GM12878 (cell line): ENCODE results near the gene PABPN1. TPM values are rescaled to one million over a fixed set of nuclear protein-coding genes. Genes with fewer than 3 reads are reported as not detected.

Source experiments
- BACH1 ChIP-seq: fragments of 450-650 bp; IDR thresholded peaks from 2 replicates; pipeline ENCODE4 v1.6.1; 2017; ENCODE audit warnings: mild to moderate bottlenecking, borderline replicate concordance
- BCL3 ChIP-seq: IDR thresholded peaks from 2 replicates; pipeline ENCODE4 v1.6.1; 2011; ENCODE audit warnings: borderline replicate concordance, low read depth, mild to moderate bottlenecking, moderate library complexity, low read length; ENCODE audit not compliant: insufficient read depth, poor library complexity, severe bottlenecking
- BMI1 ChIP-seq: fragments of 450-650 bp; IDR thresholded peaks from 2 replicates; pipeline ENCODE4 v1.6.1; 2016; ENCODE audit warnings: mild to moderate bottlenecking, moderate library complexity, borderline replicate concordance
- CREB1 ChIP-seq: IDR thresholded peaks from 2 replicates; pipeline ENCODE4 v1.6.1; 2012; ENCODE audit warnings: low read depth, mild to moderate bottlenecking, inconsistent platforms
- E2F4 ChIP-seq: IDR thresholded peaks from 2 replicates; pipeline ENCODE4 v1.6.1; 2012; ENCODE audit warnings: low read depth, low read length, improper control_type of control experiment
- EED ChIP-seq: sonication (generic); IDR thresholded peaks from 2 replicates; pipeline ENCODE4 v1.6.1; 2016; ENCODE audit warnings: antibody characterized with exemption, low read depth
- HDAC2 ChIP-seq: fragments of 200-600 bp; sonication (generic); IDR thresholded peaks from 2 replicates; pipeline ENCODE4 v1.6.1; 2017
- HDGF ChIP-seq: fragments of 450-650 bp; IDR thresholded peaks from 2 replicates; pipeline ENCODE4 v1.6.1; 2016; ENCODE audit warnings: antibody characterized with exemption
- IKZF2 ChIP-seq, 2 experiments: fragments of 450-650 bp; IDR thresholded peaks; 2 replicates each; pipeline ENCODE4 v1.6.1; 2017; ENCODE audit warnings: mild to moderate bottlenecking in 2 of 2, moderate library complexity in 2 of 2
- JUND ChIP-seq: IDR thresholded peaks from 2 replicates; pipeline ENCODE4 v1.6.1; 2012; ENCODE audit warnings: low read depth, mild to moderate bottlenecking, low read length, improper control_type of control experiment, moderate library complexity
- MAX ChIP-seq: IDR thresholded peaks from 2 replicates; pipeline ENCODE4 v1.6.1; 2012; ENCODE audit warnings: low read depth, low read length, improper control_type of control experiment
- NBN ChIP-seq: fragments of 450-650 bp; IDR thresholded peaks from 2 replicates; pipeline ENCODE4 v1.6.1; 2016
- NFIC ChIP-seq: IDR thresholded peaks from 2 replicates; pipeline ENCODE4 v1.6.1; 2012; ENCODE audit warnings: low read depth, mild to moderate bottlenecking, inconsistent platforms, low read length, moderate library complexity
- NFXL1 ChIP-seq: fragments of 450-650 bp; IDR thresholded peaks from 2 replicates; pipeline ENCODE4 v1.6.1; 2017; ENCODE audit warnings: antibody characterized with exemption, mild to moderate bottlenecking, borderline replicate concordance
- NRF1 ChIP-seq: conservative IDR thresholded peaks from 2 replicates; pipeline ENCODE4 v1.6.1; 2011; ENCODE audit warnings: mild to moderate bottlenecking, low read depth, low read length, improper control_type of control experiment
- PAX5 ChIP-seq: IDR thresholded peaks from 2 replicates; pipeline ENCODE4 v1.6.1; 2011; ENCODE audit warnings: low read depth, low read length, borderline replicate concordance
- PBX3 ChIP-seq: IDR thresholded peaks from 2 replicates; pipeline ENCODE4 v1.6.1; 2011; ENCODE audit warnings: mild to moderate bottlenecking, low read depth, low read length, moderate library complexity; ENCODE audit not compliant: insufficient replicate concordance
- SIN3A ChIP-seq: IDR thresholded peaks from 2 replicates; pipeline ENCODE4 v1.6.1; 2012; ENCODE audit warnings: low read depth, low read length, improper control_type of control experiment
- TBL1XR1 ChIP-seq: IDR thresholded peaks from 2 replicates; pipeline ENCODE4 v1.6.1; 2012; ENCODE audit warnings: low read depth, low read length, improper control_type of control experiment
- WRNIP1 ChIP-seq: IDR thresholded peaks from 2 replicates; pipeline ENCODE4 v1.6.1; 2011; ENCODE audit warnings: low read depth, low read length, improper control_type of control experiment, borderline replicate concordance
- ZBED1 ChIP-seq: IDR thresholded peaks from 2 replicates; pipeline ENCODE4 v1.6.1; 2016; ENCODE audit warnings: borderline replicate concordance
- ZNF592 ChIP-seq: fragments of 450-650 bp; IDR thresholded peaks from 2 replicates; pipeline ENCODE4 v1.6.1; 2017; ENCODE audit warnings: mild to moderate bottlenecking, moderate library complexity
- polyA plus RNA-seq, 11 experiments: library from polyadenylated mRNA; depleted of rRNA in 4 of 11; unstranded in 6 of 11; stranded (reverse) in 5 of 11; fragments of >200 nt; fragmentation: Nextera tagmentation in 4 of 11; fragmentation: Illumina TruSeq in 1 of 11; extraction: Ambion mirVana in 4 of 11; extraction: Trizol in 1 of 11; gene quantifications; 1 replicate in 1 of 11; 2 replicates in 10 of 11; pipeline versions ENCODE4 v1.2.1 to v1.2.3, GENCODE V29; 2011 to 2016; ENCODE audit warnings: inconsistent platforms in 2 of 11, missing spikeins in 2 of 11, low read depth in 1 of 11
- total RNA-seq, 4 experiments: library from RNA; depleted of rRNA in 3 of 4; stranded (reverse); fragments of >200 nt in 3 of 4; fragmentation: Illumina TruSeq in 1 of 4; extraction: Trizol in 1 of 4; gene quantifications; 2 replicates each; pipeline versions ENCODE4 v1.2.1 to v1.2.3, GENCODE V29; 2013 to 2021

Gene PABPN1
- total and polyA plus RNA-seq, 10 of the 15 experiments (the other 5 are each of a cell fraction or from before 2014, with no cell fraction given): 31.3 to 248 (median 103) TPM

GRCh38 chr14:23286020-23286901 lies 35.0 kb upstream of the PABPN1 start, which contains the start of gene HOMEZ (continued):
- TF ChIP-seq IKZF2 (IDR thresholded peaks at IDR 0.05) (peak; percentile 95), E2F4 (no peak), HDGF (peak; percentile 95), BACH1 (0 out of 2 replicates have a peak, but pooled peaks have one; percentile 50), WRNIP1 (no peak), PAX5 (peak; percentile 8; the same call in 1 of the 2 replicates), BCL3 (no peak), NFXL1 (no peak), MAX (no peak; the same call in 1 of the 2 replicates), TBL1XR1 (no peak), NRF1 (peak; percentile 40), JUND (no peak), EED (peak; percentile 89), NBN (peak; percentile 30), ZNF592 (no peak), BMI1 (no peak), ZBED1 (no peak), PBX3 (peak; percentile 40), HDAC2 (no peak), CREB1 (peak; percentile 72; the same call in 1 of the 2 replicates), NFIC (no peak), SIN3A (peak; percentile 30; the same call in 1 of the 2 replicates)
